Measurements from ENCODE around the gene PALS2. TPM values are rescaled to one million over a fixed set of nuclear protein-coding genes. Genes with fewer than 3 reads are reported as not detected.

The PALS2 gene
- total RNA-seq, 1 donor = 48.0 TPM

GRCh38 chr7:24580283-24580946, 7.2 kb downstream of the PALS2 start:
- DNase-seq (ENCODE audit: low read depth) = no peak
- TF ChIP-seq CTCF (IDR thresholded peaks at IDR 0.05; ENCODE audit: insufficient read depth, low read length) = no peak
- no peak overlapping the region for H3K4me3 ChIP-seq (ENCODE audit: low read depth, low read length)

- no peak overlapping the region for H3K4me3 ChIP-seq (ENCODE audit: low read depth, low read length)
- no peak for TF ChIP-seq CTCF (IDR thresholded peaks at IDR 0.05; ENCODE audit: insufficient read depth, low read length)
- no peak for DNase-seq (ENCODE audit: low read depth)
These were observed 8.9 kb downstream of the PALS2 start for GRCh38 chr7:24582166-24582565.

- H3K4me3 ChIP-seq (ENCODE audit: low read depth, low read length) = no peak overlapping the region
- TF ChIP-seq CTCF (IDR thresholded peaks at IDR 0.05; ENCODE audit: insufficient read depth, low read length) = peak; percentile 34
- DNase-seq (ENCODE audit: low read depth) = peak; percentile 14
These were observed 14.6 kb downstream of the PALS2 start for GRCh38 chr7:24587853-24588252.

- TF ChIP-seq CTCF (IDR thresholded peaks at IDR 0.05; ENCODE audit: insufficient read depth, low read length) = no peak
- no peak for DNase-seq (ENCODE audit: low read depth)
- H3K4me3 ChIP-seq (ENCODE audit: low read depth, low read length) = no peak overlapping the region
These were observed 17.9 kb downstream of the PALS2 start for GRCh38 chr7:24591152-24591551.

- DNase-seq (ENCODE audit: low read depth) = no peak
These were observed 22.6 kb downstream of the PALS2 start for GRCh38 chr7:24595671-24596418.

GRCh38 chr7:24597014-24597413, 23.8 kb downstream of the PALS2 start:
- TF ChIP-seq CTCF (IDR thresholded peaks at IDR 0.05; ENCODE audit: insufficient read depth, low read length) = no peak
- no peak overlapping the region for H3K4me3 ChIP-seq (ENCODE audit: low read depth, low read length)
- no peak for DNase-seq (ENCODE audit: low read depth)

More at GRCh38 chr7:24595671-24596418, 22.6 kb downstream of the PALS2 start:
- H3K4me3 ChIP-seq (ENCODE audit: low read depth, low read length) = no peak overlapping the region
- TF ChIP-seq CTCF (IDR thresholded peaks at IDR 0.05; ENCODE audit: insufficient read depth, low read length) = no peak

Data from fibroblast of the aortic adventitia (primary cell).